GM21737 (cell line): ENCODE data around the gene CHID1.

ENCODE experiments used
- ATAC-seq: cut with Tn5 transposase; IDR thresholded peaks from one replicate; pipeline ENCODE4 v1.9.1; 2021; ENCODE audit warnings: mild to moderate bottlenecking, moderate library complexity; ENCODE audit not compliant: unreplicated experiment

The CHID1 gene

DNA sequence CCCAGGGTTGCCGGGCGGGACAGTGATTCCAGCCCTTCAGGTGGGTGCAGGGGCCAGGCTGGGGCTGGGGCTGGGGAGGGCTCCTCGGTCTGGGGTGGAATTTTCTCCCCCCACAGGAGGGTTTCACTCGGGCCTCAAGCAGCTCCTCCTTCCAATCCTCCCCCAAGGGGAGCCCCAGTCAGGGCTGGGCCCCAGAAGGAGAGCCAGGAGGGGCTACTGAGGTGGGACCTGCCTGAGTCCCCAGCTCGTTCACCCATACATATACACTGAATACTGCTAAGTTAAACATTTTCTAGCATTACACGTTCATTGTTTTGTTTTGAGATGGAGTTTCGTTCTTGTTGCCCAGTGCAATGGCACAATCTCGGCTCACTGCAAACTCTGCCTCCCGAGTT, 84.4 kb downstream of the CHID1 start:
- ATAC-seq: no peak

DNA sequence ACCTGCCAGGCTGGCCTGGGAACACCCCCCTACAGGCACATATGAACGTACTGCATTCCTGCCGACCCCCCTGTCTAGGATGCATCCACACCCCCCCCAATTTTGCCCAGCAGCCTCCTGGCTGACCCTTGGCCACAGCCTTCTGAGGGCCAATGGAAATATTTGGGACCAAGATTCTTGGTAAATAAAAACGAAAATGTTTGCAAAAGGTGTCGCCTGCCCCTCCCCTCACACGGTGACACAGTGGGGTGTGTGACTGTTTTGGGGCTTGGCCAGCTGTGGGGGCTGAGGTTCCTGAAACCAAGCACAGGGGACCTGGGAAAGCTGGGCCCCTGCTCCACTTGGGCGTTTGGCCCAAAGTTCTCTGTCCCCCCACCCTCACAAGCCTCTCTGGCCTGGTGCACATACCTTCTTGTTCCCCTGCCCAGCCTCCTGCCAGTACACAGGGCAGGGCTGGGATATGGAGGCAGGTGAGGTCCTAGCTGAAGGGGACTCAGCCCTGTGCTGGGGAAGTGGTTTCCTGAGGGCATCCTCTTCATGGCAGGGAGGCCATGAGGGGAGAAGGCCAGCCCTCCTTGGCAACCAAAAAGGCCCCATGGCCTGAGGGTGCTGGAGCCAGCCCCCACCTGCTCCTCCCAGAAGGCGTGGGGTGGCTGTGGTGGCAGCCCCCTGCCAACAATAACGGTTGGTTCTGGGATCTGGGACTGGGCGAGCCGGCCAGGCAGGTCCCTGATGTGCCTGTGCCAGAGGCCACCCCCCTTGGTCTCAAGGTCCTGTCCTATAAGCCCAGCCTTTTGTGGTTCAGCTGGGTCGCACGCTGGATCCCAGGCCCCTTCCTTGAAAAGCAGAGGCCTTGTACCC, 85.0 kb downstream of the CHID1 start:
- no peak for ATAC-seq

- ATAC-seq: no peak
Measured at GRCh38 chr11:824942-825341, 85.7 kb downstream of the CHID1 start.

GRCh38 chr11:824292-824880, 86.2 kb downstream of the CHID1 start:
- no peak for ATAC-seq

GRCh38 chr11:823441-824291, 86.9 kb downstream of the CHID1 start:
- no peak for ATAC-seq

- no peak for ATAC-seq
Measured at GRCh38 chr11:821512-822371, 88.9 kb downstream of the CHID1 start.

DNA sequence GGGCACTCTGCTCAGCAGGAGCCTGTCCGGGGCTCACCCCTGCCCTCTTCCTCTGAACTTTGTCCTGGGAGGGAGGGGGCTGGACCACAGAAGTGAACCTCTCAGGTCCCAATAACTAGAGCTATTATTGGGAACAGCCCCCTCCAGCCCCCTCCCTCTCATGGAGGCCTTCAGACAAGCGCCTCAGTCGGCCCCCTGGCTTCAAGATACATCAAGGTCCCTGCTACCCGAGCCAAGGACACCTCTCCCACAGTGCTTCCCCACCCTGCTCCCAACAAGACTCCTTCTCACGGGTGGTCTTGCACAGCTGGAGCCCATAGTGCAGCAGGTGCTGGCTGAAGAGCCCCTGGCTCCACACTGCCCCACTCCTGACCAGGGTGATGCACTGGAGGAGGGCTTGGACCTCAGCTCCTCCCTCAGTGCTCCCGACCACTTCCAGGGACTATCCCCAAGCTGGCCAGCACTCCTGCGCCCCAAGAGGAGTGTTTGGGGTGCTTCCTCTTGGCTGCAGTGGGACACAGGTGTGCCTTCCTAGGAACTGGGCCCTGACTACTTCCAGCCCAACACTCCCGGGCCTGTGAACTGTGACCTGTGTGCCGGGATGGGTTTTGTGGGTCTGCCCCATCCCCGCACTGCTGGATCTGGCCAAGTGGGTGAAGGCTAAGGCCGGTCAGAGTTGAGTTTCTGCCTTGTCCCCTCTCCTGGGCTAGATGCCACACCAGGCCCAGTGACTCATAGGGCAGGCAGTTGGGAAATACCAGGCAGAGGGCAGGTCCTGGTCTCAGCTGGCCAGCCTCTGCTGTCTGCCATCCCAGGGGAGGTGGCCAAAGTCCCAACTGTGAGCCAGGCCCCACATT, 89.7 kb downstream of the CHID1 start:
- ATAC-seq: no peak

GRCh38 chr11:819943-820649, 90.5 kb downstream of the CHID1 start:
- peak; percentile 51 for ATAC-seq

DNA sequence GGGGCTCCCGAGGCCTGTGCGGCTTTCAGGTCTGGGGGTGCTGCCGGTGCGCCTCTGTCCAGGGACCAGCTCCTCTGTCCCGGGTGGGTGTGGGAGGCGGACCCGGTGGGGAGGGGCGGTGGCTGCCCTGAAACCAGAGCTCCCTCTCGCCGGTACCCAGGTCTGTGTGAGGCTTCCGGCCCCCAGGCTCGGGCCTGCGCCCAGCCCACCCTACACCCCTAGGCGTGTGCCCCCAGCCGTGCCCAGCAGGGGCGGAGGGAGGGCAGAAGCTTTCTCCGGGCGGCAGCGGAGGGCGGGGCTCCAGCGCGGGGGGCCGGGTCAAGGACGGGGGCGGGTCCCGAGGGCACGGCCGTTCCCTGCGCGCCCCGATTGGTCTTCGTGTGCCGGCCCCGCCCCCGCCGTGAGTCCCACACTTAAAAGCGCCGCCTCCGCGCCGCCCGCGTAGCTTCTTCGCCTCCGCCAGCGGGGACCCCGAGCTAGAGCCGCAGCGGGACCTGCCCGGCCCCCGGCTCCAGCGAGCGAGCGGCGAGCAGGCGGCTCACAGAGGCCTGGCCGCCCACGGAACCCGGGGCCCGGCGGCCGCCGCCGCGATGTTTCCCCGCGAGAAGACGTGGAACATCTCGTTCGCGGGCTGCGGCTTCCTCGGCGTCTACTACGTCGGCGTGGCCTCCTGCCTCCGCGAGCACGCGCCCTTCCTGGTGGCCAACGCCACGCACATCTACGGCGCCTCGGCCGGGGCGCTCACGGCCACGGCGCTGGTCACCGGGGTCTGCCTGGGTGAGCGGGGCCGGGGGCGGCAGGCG, 91.3 kb downstream of the CHID1 start:
- ATAC-seq: peak; percentile 49

DNA sequence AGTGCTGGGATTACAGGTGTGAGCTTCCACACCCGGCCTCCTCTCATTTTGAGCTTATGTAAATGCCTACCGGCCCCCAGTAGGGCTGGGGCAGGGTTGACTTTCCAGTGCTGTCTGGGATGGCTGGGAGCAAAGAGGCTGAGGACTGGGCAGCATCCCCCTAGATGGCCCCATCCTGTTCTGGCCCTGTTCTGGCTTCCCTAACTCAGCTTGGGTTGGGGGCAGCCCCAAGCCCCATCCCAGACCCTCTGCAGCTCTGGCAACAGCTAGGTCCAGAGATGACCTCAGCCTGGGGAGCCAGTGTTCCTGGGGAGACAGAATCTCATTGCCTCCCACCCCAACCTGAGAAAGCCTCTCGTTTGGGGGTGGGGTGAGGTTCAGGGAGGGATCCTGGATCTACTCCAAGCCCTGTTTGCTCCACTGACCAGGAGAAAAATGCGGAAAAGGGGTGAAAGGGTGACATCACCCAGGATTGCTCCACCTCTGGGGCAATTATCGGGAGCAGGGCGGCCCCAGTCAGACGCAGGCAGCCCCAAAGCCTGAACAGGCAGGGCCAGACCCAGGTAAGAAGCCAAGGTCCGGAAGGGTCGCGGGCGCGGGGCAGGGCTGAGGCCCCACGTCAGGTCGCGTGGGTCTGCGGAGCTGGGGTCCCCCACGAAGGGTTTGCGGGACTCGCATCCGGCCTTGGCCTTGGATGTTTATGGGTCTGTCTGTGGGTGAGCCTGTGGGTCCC, 92.0 kb downstream of the CHID1 start, which contains the start of gene PNPLA2:
TSS of gene PNPLA2 (plus strand) at position 519 of the 733 bp plus-strand sequence. CDS start 805 bp downstream, outside the sequence.
- peak; percentile 4 for ATAC-seq
